Activated naive CD8-positive, alpha-beta T cell treated with anti-CD3 and anti-CD28 coated beads, Interleukin-2, amount 50 U/mL, for 24 hours (primary cell): ENCODE data around the gene ALX4.

ENCODE experiments used
- ATAC-seq: fragments of 150-1000 bp; cut with Tn5 transposase; one replicate; pipeline ENCODE4 v1.10.0; 2021
- DNase-seq: peaks from one replicate; pipeline ENCODE4 v3.0.0; 2021
- H3K27ac Mint-ChIP-seq: one replicate; pipeline ENCODE4 v1.8.0; 2021; ENCODE audit warnings: mild to moderate bottlenecking, mixed read lengths
- H3K27me3 Mint-ChIP-seq: one replicate; pipeline ENCODE4 v1.8.0; 2021; ENCODE audit warnings: mixed read lengths
- H3K36me3 Mint-ChIP-seq: one replicate; pipeline ENCODE4 v1.8.0; 2021; ENCODE audit warnings: low read depth, mixed read lengths
- H3K4me1 Mint-ChIP-seq: one replicate; pipeline ENCODE4 v1.8.0; 2021; ENCODE audit warnings: mixed read lengths
- H3K4me3 Mint-ChIP-seq: one replicate; pipeline ENCODE4 v1.8.0; 2021; ENCODE audit warnings: mild to moderate bottlenecking, moderate library complexity, mixed read lengths
- H3K9me3 Mint-ChIP-seq: one replicate; pipeline ENCODE4 v1.8.0; 2021; ENCODE audit warnings: mixed read lengths

ALX4 gene

GRCh38 chr11:44277196-44278090 lies 32.5 kb downstream of the ALX4 start:
- no peaks in the 10 kb centered on the region for H3K36me3 Mint-ChIP-seq
- DNase-seq (no peak), ATAC-seq (no peak)
- no peak overlapping the region for H3K4me3 Mint-ChIP-seq
- no peak overlapping the region for H3K27ac Mint-ChIP-seq
- H3K4me1 Mint-ChIP-seq = no peaks in the 10 kb centered on the region
- H3K27me3 Mint-ChIP-seq = no peaks in the 10 kb centered on the region
- no peaks in the 10 kb centered on the region for H3K9me3 Mint-ChIP-seq

- Mint-ChIP-seq H3K9me3 (no peaks in the 10 kb centered on the region), H3K4me1 (no peaks in the 10 kb centered on the region), H3K36me3 (no peaks in the 10 kb centered on the region), H3K4me3 (no peak overlapping the region), H3K27ac (no peak overlapping the region), H3K27me3 (no peaks in the 10 kb centered on the region)
- ATAC-seq = no peak
- no peak for DNase-seq
Measured at GRCh38 chr11:44275961-44276550, 33.9 kb downstream of the ALX4 start.

GRCh38 chr11:44275241-44275640 lies 34.7 kb downstream of the ALX4 start:
- H3K4me3 Mint-ChIP-seq = no peak overlapping the region
- ATAC-seq (no peak), DNase-seq (no peak)
- H3K27ac Mint-ChIP-seq = no peak overlapping the region
- no peaks in the 10 kb centered on the region for H3K9me3 Mint-ChIP-seq
- no peaks in the 10 kb centered on the region for H3K4me1 Mint-ChIP-seq
- H3K36me3 Mint-ChIP-seq = no peaks in the 10 kb centered on the region
- H3K27me3 Mint-ChIP-seq = no peaks in the 10 kb centered on the region

- ATAC-seq = no peak
- DNase-seq = no peak
- H3K4me1 Mint-ChIP-seq = no peaks in the 10 kb centered on the region
- H3K27me3 Mint-ChIP-seq = no peaks in the 10 kb centered on the region
- no peaks in the 10 kb centered on the region for H3K36me3 Mint-ChIP-seq
- no peak overlapping the region for H3K27ac Mint-ChIP-seq
- H3K9me3 Mint-ChIP-seq = no peaks in the 10 kb centered on the region
- no peak overlapping the region for H3K4me3 Mint-ChIP-seq
Measured at GRCh38 chr11:44274404-44274803, 35.5 kb downstream of the ALX4 start.

GRCh38 chr11:44271286-44271685 lies 38.7 kb downstream of the ALX4 start:
- ATAC-seq (no peak), DNase-seq (no peak)
- H3K36me3 Mint-ChIP-seq = no peaks in the 10 kb centered on the region
- H3K27ac Mint-ChIP-seq = no peak overlapping the region
- H3K9me3 Mint-ChIP-seq = no peaks in the 10 kb centered on the region
- no peaks in the 10 kb centered on the region for H3K4me1 Mint-ChIP-seq
- no peak overlapping the region for H3K4me3 Mint-ChIP-seq
- H3K27me3 Mint-ChIP-seq = no peaks in the 10 kb centered on the region

GRCh38 chr11:44270403-44271273 lies 39.3 kb downstream of the ALX4 start:
- no peak overlapping the region for H3K4me3 Mint-ChIP-seq
- no peak overlapping the region for H3K27ac Mint-ChIP-seq
- no peaks in the 10 kb centered on the region for H3K27me3 Mint-ChIP-seq
- no peaks in the 10 kb centered on the region for H3K36me3 Mint-ChIP-seq
- DNase-seq (no peak), ATAC-seq (no peak)
- no peaks in the 10 kb centered on the region for H3K4me1 Mint-ChIP-seq
- H3K9me3 Mint-ChIP-seq = no peaks in the 10 kb centered on the region

- H3K27me3 Mint-ChIP-seq = no peaks in the 10 kb centered on the region
- H3K9me3 Mint-ChIP-seq = no peaks in the 10 kb centered on the region
- no peak overlapping the region for H3K4me3 Mint-ChIP-seq
- DNase-seq = no peak
- H3K36me3 Mint-ChIP-seq = no peaks in the 10 kb centered on the region
- no peak for ATAC-seq
- H3K27ac Mint-ChIP-seq = no peak overlapping the region
- no peaks in the 10 kb centered on the region for H3K4me1 Mint-ChIP-seq
Measured at GRCh38 chr11:44269369-44270351, 40.3 kb downstream of the ALX4 start.

GRCh38 chr11:44268614-44269080 lies 41.3 kb downstream of the ALX4 start:
- Mint-ChIP-seq H3K4me3 (no peak overlapping the region), H3K27ac (no peak overlapping the region), H3K9me3 (no peaks in the 10 kb centered on the region), H3K4me1 (no peaks in the 10 kb centered on the region), H3K27me3 (no peaks in the 10 kb centered on the region), H3K36me3 (no peaks in the 10 kb centered on the region)
- ATAC-seq = no peak
- DNase-seq = no peak

GRCh38 chr11:44267750-44268613 lies 42.0 kb downstream of the ALX4 start:
- H3K36me3 Mint-ChIP-seq = no peaks in the 10 kb centered on the region
- H3K27me3 Mint-ChIP-seq = no peaks in the 10 kb centered on the region
- H3K4me1 Mint-ChIP-seq = no peaks in the 10 kb centered on the region
- DNase-seq (no peak), ATAC-seq (no peak)
- no peak overlapping the region for H3K27ac Mint-ChIP-seq
- no peaks in the 10 kb centered on the region for H3K9me3 Mint-ChIP-seq
- H3K4me3 Mint-ChIP-seq = no peak overlapping the region

- Mint-ChIP-seq H3K27me3 (no peaks in the 10 kb centered on the region), H3K9me3 (no peaks in the 10 kb centered on the region), H3K27ac (no peak overlapping the region), H3K4me3 (no peak overlapping the region), H3K36me3 (no peaks in the 10 kb centered on the region), H3K4me1 (no peaks in the 10 kb centered on the region)
- DNase-seq = no peak
- ATAC-seq = no peak
Measured at GRCh38 chr11:44267006-44267749, 42.8 kb downstream of the ALX4 start.

GRCh38 chr11:44266056-44266780 lies 43.7 kb downstream of the ALX4 start:
- H3K27me3 Mint-ChIP-seq = no peaks in the 10 kb centered on the region
- no peak overlapping the region for H3K27ac Mint-ChIP-seq
- H3K4me1 Mint-ChIP-seq = no peaks in the 10 kb centered on the region
- H3K9me3 Mint-ChIP-seq = no peaks in the 10 kb centered on the region
- DNase-seq (no peak), ATAC-seq (no peak)
- H3K4me3 Mint-ChIP-seq = no peak overlapping the region
- H3K36me3 Mint-ChIP-seq = no peaks in the 10 kb centered on the region

GRCh38 chr11:44264761-44265160 lies 45.2 kb downstream of the ALX4 start:
- DNase-seq (no peak), ATAC-seq (no peak)
- Mint-ChIP-seq H3K36me3 (no peaks in the 10 kb centered on the region), H3K4me1 (no peaks in the 10 kb centered on the region), H3K27ac (no peak overlapping the region), H3K9me3 (no peaks in the 10 kb centered on the region), H3K27me3 (no peaks in the 10 kb centered on the region), H3K4me3 (no peak overlapping the region)
